Activated CD8-positive, alpha-beta T cell treated with anti-CD3 and anti-CD28 coated beads, Interleukin-2, amount 10 ng/mL, durations not matched to agents 7 days and 5 days (primary cell): ENCODE results near the gene MXI1. TPM values are rescaled to one million over a fixed set of nuclear protein-coding genes. Genes with fewer than 3 reads are reported as not detected.

Experiments
- ATAC-seq: fragments of 150-1000 bp; cut with Tn5 transposase; one replicate; pipeline ENCODE4 v1.10.0; 2021; ENCODE audit warnings: moderate library complexity
- CTCF ChIA-PET: fragments of 350-600 bp; sonication (Branson Sonifier 250); formaldehyde crosslinking; loops from one replicate; lab custom pipeline; 2021; ENCODE audit warnings: antibody characterized with exemption; lab: Charles Lee
- POLR2A ChIA-PET: fragments of 350-600 bp; sonication (Branson Sonifier 250); formaldehyde crosslinking; loops from one replicate; lab custom pipeline; 2021; ENCODE audit warnings: antibody characterized with exemption; lab: Charles Lee
- DNase-seq: peaks from one replicate; pipeline ENCODE4 v3.0.0-alpha.2; 2020
- H3K27ac Mint-ChIP-seq: one replicate; pipeline ENCODE4 v1.8.0; 2021; ENCODE audit warnings: mild to moderate bottlenecking, mixed read lengths
- H3K27me3 Mint-ChIP-seq: one replicate; pipeline ENCODE4 v1.8.0; 2021; ENCODE audit warnings: low read depth, mixed read lengths
- H3K36me3 Mint-ChIP-seq: one replicate; pipeline ENCODE4 v1.8.0; 2021; ENCODE audit warnings: low read depth, mixed read lengths
- H3K4me1 Mint-ChIP-seq: one replicate; pipeline ENCODE4 v1.8.0; 2021; ENCODE audit warnings: low read depth, mixed read lengths
- H3K4me3 Mint-ChIP-seq: one replicate; pipeline ENCODE4 v1.8.0; 2021; ENCODE audit warnings: mild to moderate bottlenecking, mixed read lengths
- H3K9me3 Mint-ChIP-seq: one replicate; pipeline ENCODE4 v1.8.0; 2022; ENCODE audit warnings: mixed read lengths; ENCODE audit not compliant: insufficient read depth
- total RNA-seq, 2 experiments: library from RNA; stranded (reverse); gene quantifications; one replicate each; pipeline ENCODE4 v1.2.3, GENCODE V29; 2021

MXI1 gene
- total RNA-seq, 2 experiments from 2014 or later, result 11.3 to 12.3 TPM

DNA sequence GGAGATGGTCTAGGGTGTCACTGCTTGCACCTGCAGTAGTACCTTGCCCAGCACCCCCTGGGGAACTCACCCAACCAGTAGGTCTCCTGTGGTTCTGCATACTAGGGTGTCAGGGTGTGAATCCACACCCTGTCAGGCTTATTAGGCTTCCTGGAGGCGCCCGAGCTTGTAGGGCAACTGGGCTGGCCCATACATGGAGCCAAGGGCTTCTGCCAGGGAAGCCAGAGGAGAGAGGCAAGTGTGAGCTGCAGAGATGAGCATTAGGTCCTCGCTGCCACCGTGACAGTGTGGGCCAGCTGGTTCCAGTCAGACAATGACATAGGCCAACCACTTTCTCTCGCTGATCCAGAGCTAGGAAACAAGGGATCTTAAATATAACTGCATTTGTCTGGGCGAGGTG lies 11.2 kb downstream of the MXI1 start:
- Mint-ChIP-seq H3K27me3 (peaks cover 3% of the 10 kb centered on the region), H3K36me3 (no peaks in the 10 kb centered on the region), H3K4me3 (no peak overlapping the region), H3K9me3 (no peaks in the 10 kb centered on the region), H3K4me1 (peaks cover 69% of the 10 kb centered on the region), H3K27ac (no peak overlapping the region)
- CTCF ChIA-PET, result interaction anchor here (1.0 to 3.8 kb wide), 4 partner anchors 8 to 85 kb away, joined by 3 to 63 read pairs (median 12); no protein-coding TSS in a partner anchor
- no peak for DNase-seq
- POLR2A ChIA-PET, result interaction anchor here (0.9 to 3.9 kb wide), 4 partner anchors 8 to 210 kb away, joined by 3 to 29 read pairs (median 3); no protein-coding TSS in a partner anchor
- no peak for ATAC-seq

DNA sequence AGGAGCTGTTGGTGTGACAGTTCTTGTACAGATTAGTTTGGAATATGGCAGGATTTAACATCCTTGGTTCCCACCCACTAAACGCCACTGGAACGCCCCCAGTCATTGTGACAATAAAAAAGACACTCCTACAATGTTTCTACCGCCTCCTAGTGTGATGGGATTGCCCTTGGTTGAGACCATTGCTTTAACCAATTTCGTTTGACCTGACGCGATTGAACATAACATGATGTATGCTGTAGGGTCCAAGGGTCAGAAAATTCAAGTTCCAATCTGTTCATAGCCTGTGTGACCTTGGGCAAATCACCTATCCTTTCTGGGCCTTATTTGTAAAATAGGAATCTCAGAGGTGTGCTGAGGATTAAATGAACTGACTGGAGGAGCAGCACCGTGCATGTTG lies 12.5 kb downstream of the MXI1 start:
- Mint-ChIP-seq H3K36me3 (no peaks in the 10 kb centered on the region), H3K27ac (no peak overlapping the region), H3K4me1 (peaks cover 65% of the 10 kb centered on the region), H3K27me3 (peaks cover 3% of the 10 kb centered on the region), H3K4me3 (no peak overlapping the region), H3K9me3 (no peaks in the 10 kb centered on the region)
- DNase-seq (no peak), ATAC-seq (no peak)
- ChIA-PET CTCF (interaction anchor here (1.0 to 3.8 kb wide), 5 partner anchors 9 to 86 kb away, joined by 3 to 63 read pairs (median 7); no protein-coding TSS in a partner anchor), POLR2A (interaction anchor here (1.1 to 3.9 kb wide), 2 partner anchors 9 to 211 kb away, joined by 3 to 29 read pairs; no protein-coding TSS in a partner anchor)

GRCh38 chr10:110220398-110220797 lies 13.0 kb downstream of the MXI1 start:
- POLR2A ChIA-PET, result interaction anchor here (3.9 kb wide), 1 partner anchor 10 kb away, joined by 29 read pairs; no protein-coding TSS in a partner anchor
- H3K9me3 Mint-ChIP-seq, result no peaks in the 10 kb centered on the region
- CTCF ChIA-PET, result interaction anchor here (1.2 to 3.8 kb wide), 3 partner anchors 9 to 82 kb away, joined by 4 to 63 read pairs (median 17); no protein-coding TSS in a partner anchor
- peaks cover 3% of the 10 kb centered on the region for H3K27me3 Mint-ChIP-seq
- no peaks in the 10 kb centered on the region for H3K36me3 Mint-ChIP-seq
- DNase-seq (no peak), ATAC-seq (no peak)
- no peak overlapping the region for H3K4me3 Mint-ChIP-seq
- H3K27ac Mint-ChIP-seq, result no peak overlapping the region
- peaks cover 70% of the 10 kb centered on the region for H3K4me1 Mint-ChIP-seq

GRCh38 chr10:110221044-110221720 lies 13.8 kb downstream of the MXI1 start:
- H3K27ac Mint-ChIP-seq, result no peak overlapping the region
- POLR2A ChIA-PET, result interaction anchor here (0.7 to 3.9 kb wide), 2 partner anchors 11 to 329 kb away, joined by 3 to 29 read pairs; no protein-coding TSS in a partner anchor
- H3K27me3 Mint-ChIP-seq, result peaks cover 3% of the 10 kb centered on the region
- no peaks in the 10 kb centered on the region for H3K36me3 Mint-ChIP-seq
- CTCF ChIA-PET, result interaction anchor here (0.7 to 4.2 kb wide), 11 partner anchors 10 to 84 kb away, joined by 3 to 63 read pairs (median 4); partner anchors contain the start of gene SMNDC1
- peaks cover 66% of the 10 kb centered on the region for H3K4me1 Mint-ChIP-seq
- peak overlapping the region; percentile 45 for H3K4me3 Mint-ChIP-seq
- no peaks in the 10 kb centered on the region for H3K9me3 Mint-ChIP-seq
- ATAC-seq (no peak), DNase-seq (no peak)

DNA sequence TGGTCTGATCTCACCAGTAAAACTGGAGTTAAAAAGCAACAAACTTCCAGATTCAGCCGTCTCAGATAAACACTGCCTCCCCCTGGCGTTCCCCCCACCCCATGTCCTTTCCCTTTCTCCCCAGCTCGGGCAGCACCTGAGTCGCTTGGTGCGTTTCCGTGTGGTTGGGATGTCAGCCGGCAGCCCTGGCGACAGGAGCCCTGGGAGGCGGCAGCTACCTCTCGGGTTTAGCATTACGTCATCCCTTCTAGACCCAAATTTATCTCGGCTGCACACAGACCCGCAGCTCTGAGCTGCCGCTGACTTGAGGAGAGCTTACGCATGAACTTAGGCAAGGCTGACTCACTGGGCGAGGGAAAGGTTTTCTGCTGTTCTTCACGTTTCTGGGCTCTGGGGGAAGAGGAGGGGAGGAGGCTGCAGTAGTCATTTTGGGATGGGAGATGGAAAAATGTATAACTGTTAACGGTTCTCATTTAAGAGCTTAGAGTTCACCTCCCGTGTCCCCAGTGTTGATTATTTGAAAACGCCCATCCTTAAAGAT lies 14.4 kb downstream of the MXI1 start:
- Mint-ChIP-seq H3K4me1 (peaks cover 66% of the 10 kb centered on the region), H3K27me3 (peaks cover 3% of the 10 kb centered on the region)
- POLR2A ChIA-PET, result interaction anchor here (0.7 to 3.9 kb wide), 3 partner anchors 11 to 330 kb away, joined by 3 to 29 read pairs (median 3); no protein-coding TSS in a partner anchor

DNA sequence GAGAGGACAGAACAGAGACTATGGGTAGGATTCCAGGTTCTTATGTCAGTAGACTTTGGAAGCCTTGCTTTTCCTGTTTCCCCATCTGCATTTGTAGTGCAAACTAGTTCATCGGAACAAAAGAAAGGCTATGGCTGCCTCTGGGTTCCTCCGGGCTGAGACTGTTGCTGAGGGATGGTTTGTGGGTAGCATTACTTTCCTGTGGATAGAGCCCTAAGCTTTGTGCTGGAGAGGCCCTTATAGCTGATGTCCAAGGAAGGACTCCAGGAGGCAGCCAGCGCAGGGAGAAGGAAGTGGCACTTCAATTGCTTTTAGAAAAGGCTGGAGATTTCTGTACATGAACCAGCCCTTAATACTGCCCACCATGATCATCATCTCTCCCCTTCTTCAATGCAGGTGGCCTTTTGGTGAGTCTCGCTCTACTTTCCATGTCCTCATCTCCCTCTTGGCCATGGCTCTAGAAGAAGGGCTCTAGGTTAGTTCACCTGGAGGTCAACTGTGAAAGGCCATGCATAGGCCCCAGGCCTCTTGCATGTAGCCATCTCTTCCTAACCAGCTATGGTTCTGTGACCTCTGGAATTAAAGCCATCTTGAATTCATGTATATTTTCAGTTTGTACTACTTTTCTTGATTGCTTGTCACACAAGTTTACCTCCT lies 15.4 kb downstream of the MXI1 start:
- H3K27ac Mint-ChIP-seq, result no peak overlapping the region
- ATAC-seq, result no peak
- ChIA-PET POLR2A (interaction anchor here (0.7 to 3.9 kb wide), 2 partner anchors 12 to 80 kb away, joined by 3 to 29 read pairs; no protein-coding TSS in a partner anchor), CTCF (interaction anchor here (0.6 to 4.2 kb wide), 8 partner anchors 8 to 132 kb away, joined by 3 to 63 read pairs (median 6); partner anchors contain the start of genes MXI1 and SMNDC1)
- H3K27me3 Mint-ChIP-seq, result peaks cover 7% of the 10 kb centered on the region
- H3K9me3 Mint-ChIP-seq, result no peaks in the 10 kb centered on the region
- DNase-seq, result no peak
- H3K4me1 Mint-ChIP-seq, result peaks cover 63% of the 10 kb centered on the region
- H3K4me3 Mint-ChIP-seq, result no peak overlapping the region
- H3K36me3 Mint-ChIP-seq, result no peaks in the 10 kb centered on the region

More for the DNA sequence above, 14.4 kb downstream of the MXI1 start:
- DNase-seq (peak; percentile 82), ATAC-seq (peak; percentile 71)
- Mint-ChIP-seq H3K4me3 (peak overlapping the region; percentile 45), H3K36me3 (no peaks in the 10 kb centered on the region), H3K27ac (peak overlapping the region; percentile 43), H3K9me3 (no peaks in the 10 kb centered on the region)
- CTCF ChIA-PET, result interaction anchor here (0.7 to 4.2 kb wide), 12 partner anchors 9 to 83 kb away, joined by 3 to 63 read pairs (median 4); partner anchors contain the start of gene SMNDC1

GRCh38 chr10:110223298-110223925 lies 16.0 kb downstream of the MXI1 start:
- no peak for ATAC-seq
- Mint-ChIP-seq H3K4me3 (no peak overlapping the region), H3K4me1 (peaks cover 59% of the 10 kb centered on the region), H3K9me3 (no peaks in the 10 kb centered on the region), H3K27me3 (peaks cover 7% of the 10 kb centered on the region), H3K36me3 (peaks cover under 1% of the 10 kb centered on the region), H3K27ac (no peak overlapping the region)
- ChIA-PET CTCF (interaction anchor here (0.6 to 4.2 kb wide), 7 partner anchors 7 to 131 kb away, joined by 3 to 43 read pairs (median 4); partner anchors contain the start of gene MXI1), POLR2A (no interaction called here)
- no peak for DNase-seq

GRCh38 chr10:110224992-110225391 lies 17.6 kb downstream of the MXI1 start:
- CTCF ChIA-PET, result interaction anchor here (0.7 to 4.2 kb wide), 7 partner anchors 15 to 87 kb away, joined by 3 to 43 read pairs (median 5); partner anchors contain the start of gene MXI1
- H3K4me1 Mint-ChIP-seq, result peaks cover 47% of the 10 kb centered on the region
- H3K27me3 Mint-ChIP-seq, result peaks cover 7% of the 10 kb centered on the region
- H3K36me3 Mint-ChIP-seq, result peaks cover 4% of the 10 kb centered on the region
- H3K9me3 Mint-ChIP-seq, result no peaks in the 10 kb centered on the region
- POLR2A ChIA-PET, result interaction anchor here (1.4 kb wide), 1 partner anchor 14 kb away, joined by 4 read pairs; no protein-coding TSS in a partner anchor
- peak overlapping the region; percentile 81 for H3K4me3 Mint-ChIP-seq
- H3K27ac Mint-ChIP-seq, result peak overlapping the region; percentile 27
- DNase-seq (no peak), ATAC-seq (no peak)

GRCh38 chr10:110225441-110225755 lies 18.0 kb downstream of the MXI1 start:
- Mint-ChIP-seq H3K27me3 (peaks cover 7% of the 10 kb centered on the region), H3K4me3 (peak overlapping the region; percentile 81), H3K36me3 (peaks cover 4% of the 10 kb centered on the region), H3K27ac (peak overlapping the region; percentile 27), H3K9me3 (no peaks in the 10 kb centered on the region), H3K4me1 (peaks cover 43% of the 10 kb centered on the region)
- ATAC-seq (no peak), DNase-seq (no peak)
- POLR2A ChIA-PET, result interaction anchor here (0.8 to 1.4 kb wide), 2 partner anchors 14 to 15 kb away, joined by 4 read pairs; no protein-coding TSS in a partner anchor
- CTCF ChIA-PET, result interaction anchor here (1.0 to 3.4 kb wide), 4 partner anchors 16 to 88 kb away, joined by 3 to 43 read pairs (median 4); partner anchors contain the start of gene MXI1

- peak overlapping the region; percentile 92 for H3K27ac Mint-ChIP-seq
- ATAC-seq (peak; percentile 72), DNase-seq (peak; percentile 90)
- POLR2A ChIA-PET, result interaction anchor here (0.8 kb wide), 1 partner anchor 14 kb away, joined by 4 read pairs; no protein-coding TSS in a partner anchor
- H3K9me3 Mint-ChIP-seq, result no peaks in the 10 kb centered on the region
- peaks cover 4% of the 10 kb centered on the region for H3K36me3 Mint-ChIP-seq
- CTCF ChIA-PET, result interaction anchor here (1.0 to 3.4 kb wide), 4 partner anchors 15 to 88 kb away, joined by 3 to 43 read pairs (median 4); partner anchors contain the start of gene MXI1
- peaks cover 7% of the 10 kb centered on the region for H3K27me3 Mint-ChIP-seq
- H3K4me3 Mint-ChIP-seq, result peak overlapping the region; percentile 92
- H3K4me1 Mint-ChIP-seq, result peaks cover 40% of the 10 kb centered on the region
Measured at GRCh38 chr10:110225756-110226542, 18.5 kb downstream of the MXI1 start.
